ENCODE measurements around the gene RIMBP2.

The RIMBP2 gene

GRCh38 chr12:130405332-130405731 is 310.8 kb downstream of the RIMBP2 start:
- POLR2A ChIA-PET = no interaction called here

GRCh38 chr12:130401703-130402102 is 314.4 kb downstream of the RIMBP2 start:
- no peak for DNase-seq (ENCODE audit: low read depth, low spot score)
- no peak overlapping the region for H3K4me3 ChIP-seq (ENCODE audit: low read depth, low read length)
- TF ChIP-seq CTCF (IDR thresholded peaks at IDR 0.05; ENCODE audit: insufficient read depth, low read length, missing control alignments) = no peak
- POLR2A ChIA-PET = no interaction called here
- CTCF ChIA-PET = no interaction called here

More at GRCh38 chr12:130405332-130405731, 310.8 kb downstream of the RIMBP2 start:
- no peak for DNase-seq (ENCODE audit: low read depth, low spot score)
- no peak overlapping the region for H3K4me3 ChIP-seq (ENCODE audit: low read depth, low read length)
- CTCF ChIA-PET = no interaction called here
- TF ChIP-seq CTCF (IDR thresholded peaks at IDR 0.05; ENCODE audit: insufficient read depth, low read length, missing control alignments) = no peak

GRCh38 chr12:130398100-130398848 is 317.8 kb downstream of the RIMBP2 start:
- DNase-seq (ENCODE audit: low read depth, low spot score) = no peak
- CTCF ChIA-PET = no interaction called here

GRCh38 chr12:130396667-130397066 is 319.4 kb downstream of the RIMBP2 start:
- no peak for TF ChIP-seq CTCF (IDR thresholded peaks at IDR 0.05; ENCODE audit: insufficient read depth, low read length, missing control alignments)
- ChIA-PET CTCF (no interaction called here), POLR2A (no interaction called here)
- DNase-seq (ENCODE audit: low read depth, low spot score) = no peak
- H3K4me3 ChIP-seq (ENCODE audit: low read depth, low read length) = no peak overlapping the region

More at GRCh38 chr12:130398100-130398848, 317.8 kb downstream of the RIMBP2 start:
- no peak for TF ChIP-seq CTCF (IDR thresholded peaks at IDR 0.05; ENCODE audit: insufficient read depth, low read length, missing control alignments)
- H3K4me3 ChIP-seq (ENCODE audit: low read depth, low read length) = no peak overlapping the region
- POLR2A ChIA-PET = no interaction called here

- POLR2A ChIA-PET = no interaction called here
- DNase-seq (ENCODE audit: low read depth, low spot score) = no peak
- no peak overlapping the region for H3K4me3 ChIP-seq (ENCODE audit: low read depth, low read length)
- TF ChIP-seq CTCF (IDR thresholded peaks at IDR 0.05; ENCODE audit: insufficient read depth, low read length, missing control alignments) = no peak
- CTCF ChIA-PET = no interaction called here
These were observed 321.2 kb downstream of the RIMBP2 start for GRCh38 chr12:130394906-130395305.

GRCh38 chr12:130391186-130391585 is 324.9 kb downstream of the RIMBP2 start:
- ChIA-PET CTCF (no interaction called here), POLR2A (no interaction called here)
- H3K4me3 ChIP-seq (ENCODE audit: low read depth, low read length) = no peak overlapping the region
- no peak for TF ChIP-seq CTCF (IDR thresholded peaks at IDR 0.05; ENCODE audit: insufficient read depth, low read length, missing control alignments)
- DNase-seq (ENCODE audit: low read depth, low spot score) = no peak

Measured in AG04449 (cell line).